Mucosa of rectum (tissue), 2 donors: ENCODE data around the gene NR2E1.
A peak's percentile ranks its signal among the peaks of the same experiment; 100 is the strongest.

Source experiments
- H3K27ac ChIP-seq, 2 donors: one replicate each; pipeline ENCODE4 v1.7.0; 2013; ENCODE audit warnings: inconsistent platforms in 2 of 2, low read depth in 2 of 2, low read length in 2 of 2
- H3K27me3 ChIP-seq, 2 donors: one replicate each; pipeline ENCODE4 v1.7.0; 2013; ENCODE audit warnings: low read length in 2 of 2; ENCODE audit not compliant: control insufficient read depth in 2 of 2, insufficient read depth in 2 of 2
- H3K36me3 ChIP-seq, 2 donors: one replicate each; pipeline ENCODE4 v1.7.0; 2013; ENCODE audit warnings: low read length in 2 of 2; ENCODE audit not compliant: control insufficient read depth in 2 of 2, insufficient read depth in 2 of 2
- H3K4me1 ChIP-seq, 2 donors: one replicate each; pipeline ENCODE4 v1.7.0; 2013; ENCODE audit warnings: low read length in 2 of 2, mild to moderate bottlenecking in 1 of 2; ENCODE audit not compliant: control insufficient read depth in 2 of 2, insufficient read depth in 2 of 2
- H3K4me3 ChIP-seq, 2 donors: one replicate each; pipeline ENCODE4 v1.7.0; 2013; ENCODE audit warnings: low read length in 2 of 2
- H3K9ac ChIP-seq, 2 donors: one replicate each; pipeline ENCODE4 v1.7.0; 2013; ENCODE audit warnings: low read length in 2 of 2, low read depth in 1 of 2, mild to moderate bottlenecking in 1 of 2
- H3K9me3 ChIP-seq, 2 donors: one replicate each; pipeline ENCODE4 v1.7.0; 2013; ENCODE audit warnings: low read length in 2 of 2; ENCODE audit not compliant: control insufficient read depth in 2 of 2
- donor health status: healthy.
- donor health status: Normal muscosa, but diverticular disease.

The NR2E1 gene

GRCh38 chr6:108164543-108164814 is 1.3 kb upstream of the NR2E1 start:
- Histone ChIP-seq H3K9ac (no peak overlapping the region), H3K4me3 (no peak overlapping the region), H3K36me3 (no peaks in the 10 kb centered on the region), H3K27me3 (peaks cover 94 to 98% of the 10 kb centered on the region in 2 donors), H3K9me3 (no peaks in the 10 kb centered on the region), H3K27ac (no peak overlapping the region), H3K4me1 (peaks cover 13 to 20% of the 10 kb centered on the region in 2 donors)

DNA sequence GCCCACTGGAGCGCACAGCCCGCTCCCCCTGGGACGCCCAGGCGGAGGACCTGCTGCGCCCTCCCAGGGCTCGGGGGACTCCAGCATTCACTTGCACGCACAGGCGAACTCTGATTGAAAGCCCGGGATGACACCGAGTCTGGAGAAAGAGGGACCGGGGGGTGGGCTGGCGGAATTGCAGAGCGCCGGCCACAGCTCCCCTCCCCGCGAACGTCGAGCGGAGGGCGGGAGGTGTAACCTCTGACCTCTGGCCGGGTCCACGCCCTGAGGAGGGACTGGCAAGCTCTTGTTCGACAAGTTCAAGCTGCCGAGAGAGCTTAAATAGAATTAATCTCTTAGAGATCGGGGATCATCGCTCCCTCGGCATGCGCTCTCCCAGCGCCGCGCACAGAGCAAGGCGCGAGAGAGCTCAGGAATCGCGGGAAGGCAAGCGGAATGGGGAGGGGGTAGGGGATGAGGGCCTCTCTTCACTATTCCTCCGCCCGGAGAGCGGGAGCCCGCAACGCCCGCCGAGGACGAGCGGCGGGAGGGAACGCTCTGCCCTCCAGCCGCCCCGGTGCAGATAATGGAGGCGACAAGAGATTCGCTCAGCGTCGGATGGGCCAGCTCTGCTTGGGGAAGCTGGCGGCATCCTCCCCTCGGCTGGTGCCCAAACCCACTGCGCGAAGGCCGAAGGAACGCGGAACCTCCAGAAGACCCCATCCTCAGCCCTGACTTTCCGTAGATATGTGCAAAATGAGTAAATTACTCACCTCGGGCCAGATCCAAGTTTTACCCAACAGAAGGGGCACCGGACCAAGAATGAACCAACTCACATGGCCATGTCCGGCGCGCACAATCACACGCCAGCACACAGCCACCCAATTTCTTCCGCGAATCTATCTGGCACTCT is 761 bp upstream of the NR2E1 start:
- H3K27me3 ChIP-seq = peaks cover 94 to 98% of the 10 kb centered on the region in 2 donors
- H3K9me3 ChIP-seq = no peaks in the 10 kb centered on the region
- H3K4me1 ChIP-seq = peaks cover 13 to 22% of the 10 kb centered on the region in 2 donors
- H3K4me3 ChIP-seq = no peak overlapping the region
- no peak overlapping the region for H3K9ac ChIP-seq
- no peak overlapping the region for H3K27ac ChIP-seq
- no peaks in the 10 kb centered on the region for H3K36me3 ChIP-seq

DNA sequence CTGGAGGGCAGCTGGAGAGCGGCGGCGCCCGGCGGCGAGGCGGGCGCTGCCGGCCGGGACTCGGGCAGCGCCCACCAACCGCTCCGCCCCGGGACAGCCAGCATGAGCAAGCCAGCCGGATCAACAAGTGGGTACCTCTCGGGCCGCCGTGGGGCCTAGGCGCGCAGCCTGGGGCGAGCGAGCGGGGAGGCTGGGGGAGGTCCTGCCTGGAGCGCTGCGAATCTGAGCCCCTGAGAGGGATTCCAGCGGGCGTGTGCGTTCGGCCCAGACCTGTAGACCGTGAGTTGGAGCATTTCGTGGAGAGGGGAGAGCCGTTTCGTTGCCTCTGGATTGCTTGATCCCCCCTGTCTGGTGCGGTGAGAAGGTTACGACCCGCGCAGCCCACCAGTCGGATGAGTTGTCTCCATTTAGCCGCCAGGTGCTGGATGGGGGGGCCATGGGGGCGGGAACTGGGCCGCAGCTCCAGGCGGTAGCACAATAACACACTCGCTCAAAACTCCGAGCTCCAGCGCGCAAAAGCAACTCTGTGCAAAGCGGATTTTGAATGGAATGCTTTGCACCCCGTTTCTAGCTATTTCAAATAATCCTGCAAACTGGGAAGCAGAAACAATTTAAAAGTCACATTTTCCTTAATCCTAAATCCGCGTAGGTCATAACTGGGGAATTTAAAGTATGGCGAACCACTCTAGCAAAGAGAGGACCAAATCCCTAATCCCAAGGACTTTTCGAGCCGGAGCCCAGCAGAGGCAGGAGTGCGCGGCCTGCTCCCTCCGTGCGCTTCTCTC is 1.0 kb downstream of the NR2E1 start:
- no peak overlapping the region for H3K4me3 ChIP-seq
- H3K4me1 ChIP-seq = peaks cover 13 to 22% of the 10 kb centered on the region in 2 donors
- no peaks in the 10 kb centered on the region for H3K36me3 ChIP-seq
- H3K27me3 ChIP-seq = peaks cover 90 to 97% of the 10 kb centered on the region in 2 donors
- H3K27ac ChIP-seq = no peak overlapping the region
- no peaks in the 10 kb centered on the region for H3K9me3 ChIP-seq
- no peak overlapping the region for H3K9ac ChIP-seq

- no peak overlapping the region for H3K9ac ChIP-seq
- H3K4me3 ChIP-seq = peak overlapping the region in 1 of 2 donors; percentile 35
- H3K9me3 ChIP-seq = no peaks in the 10 kb centered on the region
- no peaks in the 10 kb centered on the region for H3K36me3 ChIP-seq
- peaks cover 13 to 22% of the 10 kb centered on the region in 2 donors for H3K4me1 ChIP-seq
- H3K27me3 ChIP-seq = peaks cover 90 to 97% of the 10 kb centered on the region in 2 donors
- H3K27ac ChIP-seq = no peak overlapping the region
Measured at GRCh38 chr6:108167449-108168089, 1.7 kb downstream of the NR2E1 start.

GRCh38 chr6:108168090-108168463 is 2.3 kb downstream of the NR2E1 start:
- no peak overlapping the region for H3K27ac ChIP-seq
- H3K9ac ChIP-seq = no peak overlapping the region
- H3K4me1 ChIP-seq = peaks cover 13 to 22% of the 10 kb centered on the region in 2 donors

DNA sequence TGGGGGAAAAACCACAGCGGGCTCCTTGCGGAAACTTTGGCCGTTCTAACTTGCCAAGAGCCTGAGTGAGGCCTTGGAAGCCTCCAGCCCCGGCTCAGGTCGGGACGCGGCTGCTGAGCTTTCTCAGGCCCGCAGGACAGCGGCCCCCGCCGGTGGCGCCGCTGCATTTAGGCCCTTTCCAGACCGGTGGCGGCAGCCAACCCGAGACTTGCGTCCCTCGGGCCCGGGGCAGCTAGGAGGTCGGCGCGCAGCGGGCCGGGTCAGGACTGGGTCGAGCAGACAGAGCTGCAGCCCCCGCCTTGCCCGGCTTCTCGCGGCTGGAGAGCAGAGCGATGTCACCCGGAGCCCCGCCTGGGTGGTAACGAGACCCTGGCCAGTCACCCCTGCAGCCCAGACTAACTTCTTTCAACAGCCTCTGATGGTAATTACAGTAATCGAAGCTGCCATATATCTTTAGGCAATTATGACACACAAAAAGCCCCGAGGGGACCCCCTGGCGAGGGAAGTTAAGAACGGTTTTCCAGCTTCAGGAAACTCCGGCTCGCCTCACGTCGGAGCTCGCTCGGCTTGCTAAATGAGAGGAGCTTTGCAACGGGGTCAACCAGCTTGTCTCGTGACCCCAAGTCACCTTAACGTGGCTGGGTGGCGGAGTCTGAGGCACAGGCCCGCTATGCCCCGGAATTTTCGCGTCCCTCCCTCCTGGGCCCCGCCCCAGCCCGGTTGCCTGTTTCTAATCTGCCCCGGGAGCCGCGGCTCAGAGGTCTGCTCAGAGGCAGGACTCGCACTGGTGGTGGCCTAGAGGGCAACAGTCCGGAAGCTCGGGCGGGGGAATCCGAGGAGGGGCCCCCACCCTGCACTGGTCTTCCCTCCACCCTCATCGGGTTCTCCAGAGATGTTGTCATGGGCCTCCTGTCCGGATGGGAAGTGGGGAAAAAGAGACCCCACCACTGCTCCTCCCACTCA is 3.0 kb downstream of the NR2E1 start:
- Histone ChIP-seq H3K36me3 (no peaks in the 10 kb centered on the region), H3K9ac (no peak overlapping the region), H3K4me1 (peaks cover 13 to 22% of the 10 kb centered on the region in 2 donors), H3K27me3 (peaks cover 88 to 94% of the 10 kb centered on the region in 2 donors), H3K4me3 (peak overlapping the region; percentile 28 to 43), H3K27ac (no peak overlapping the region), H3K9me3 (no peaks in the 10 kb centered on the region)

More at GRCh38 chr6:108168090-108168463, 2.3 kb downstream of the NR2E1 start:
- Histone ChIP-seq H3K9me3 (no peaks in the 10 kb centered on the region), H3K27me3 (peaks cover 90 to 97% of the 10 kb centered on the region in 2 donors), H3K36me3 (no peaks in the 10 kb centered on the region), H3K4me3 (peak overlapping the region in 1 of 2 donors; percentile 43)

DNA sequence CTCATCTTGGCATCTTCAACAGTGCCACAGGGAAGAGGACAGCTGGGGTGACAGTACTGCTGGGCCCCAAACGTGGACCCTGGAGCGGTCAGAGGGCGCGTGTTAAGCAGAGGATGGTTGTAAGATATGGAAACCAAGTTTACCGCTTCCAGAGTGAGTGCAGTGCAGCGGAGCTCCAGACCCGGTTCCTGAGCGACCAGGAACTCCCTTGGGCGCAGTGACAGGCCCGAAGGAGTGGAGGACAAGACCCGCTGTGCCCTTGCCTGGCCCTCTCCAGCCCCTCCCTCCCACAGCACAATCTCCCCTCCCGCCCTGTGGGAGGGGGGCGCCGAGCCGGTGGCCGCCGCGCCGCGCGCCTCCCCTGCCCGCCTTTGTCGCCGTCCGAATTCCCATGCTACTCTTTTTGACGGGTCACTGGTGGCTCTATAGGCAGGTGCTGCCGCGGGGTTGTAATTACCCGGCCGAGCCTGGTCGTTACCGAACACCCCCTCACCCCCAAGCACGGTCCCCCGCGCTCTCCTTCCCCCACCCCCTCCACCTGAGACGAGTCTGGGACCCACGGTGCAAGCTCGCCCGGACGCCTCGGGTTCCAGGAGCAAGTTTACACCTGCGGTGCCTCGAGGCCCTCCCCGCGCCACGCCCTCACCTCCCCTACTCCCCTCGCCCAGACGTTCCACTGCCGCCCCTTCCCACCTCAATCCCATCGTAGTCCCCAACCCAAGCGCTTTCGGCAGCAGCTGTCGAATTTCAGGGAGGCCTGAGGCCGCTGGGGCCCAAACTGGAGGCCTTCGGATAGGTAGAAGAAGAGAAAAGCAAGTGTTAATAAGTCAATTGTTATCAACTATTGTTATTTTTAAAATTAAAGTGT is 3.9 kb downstream of the NR2E1 start:
- no peak overlapping the region for H3K4me3 ChIP-seq
- no peak overlapping the region for H3K27ac ChIP-seq
- no peak overlapping the region for H3K9ac ChIP-seq
- peaks cover 11 to 22% of the 10 kb centered on the region in 2 donors for H3K4me1 ChIP-seq
- H3K9me3 ChIP-seq = no peaks in the 10 kb centered on the region
- H3K36me3 ChIP-seq = no peaks in the 10 kb centered on the region
- H3K27me3 ChIP-seq = peaks cover 88 to 95% of the 10 kb centered on the region in 2 donors

DNA sequence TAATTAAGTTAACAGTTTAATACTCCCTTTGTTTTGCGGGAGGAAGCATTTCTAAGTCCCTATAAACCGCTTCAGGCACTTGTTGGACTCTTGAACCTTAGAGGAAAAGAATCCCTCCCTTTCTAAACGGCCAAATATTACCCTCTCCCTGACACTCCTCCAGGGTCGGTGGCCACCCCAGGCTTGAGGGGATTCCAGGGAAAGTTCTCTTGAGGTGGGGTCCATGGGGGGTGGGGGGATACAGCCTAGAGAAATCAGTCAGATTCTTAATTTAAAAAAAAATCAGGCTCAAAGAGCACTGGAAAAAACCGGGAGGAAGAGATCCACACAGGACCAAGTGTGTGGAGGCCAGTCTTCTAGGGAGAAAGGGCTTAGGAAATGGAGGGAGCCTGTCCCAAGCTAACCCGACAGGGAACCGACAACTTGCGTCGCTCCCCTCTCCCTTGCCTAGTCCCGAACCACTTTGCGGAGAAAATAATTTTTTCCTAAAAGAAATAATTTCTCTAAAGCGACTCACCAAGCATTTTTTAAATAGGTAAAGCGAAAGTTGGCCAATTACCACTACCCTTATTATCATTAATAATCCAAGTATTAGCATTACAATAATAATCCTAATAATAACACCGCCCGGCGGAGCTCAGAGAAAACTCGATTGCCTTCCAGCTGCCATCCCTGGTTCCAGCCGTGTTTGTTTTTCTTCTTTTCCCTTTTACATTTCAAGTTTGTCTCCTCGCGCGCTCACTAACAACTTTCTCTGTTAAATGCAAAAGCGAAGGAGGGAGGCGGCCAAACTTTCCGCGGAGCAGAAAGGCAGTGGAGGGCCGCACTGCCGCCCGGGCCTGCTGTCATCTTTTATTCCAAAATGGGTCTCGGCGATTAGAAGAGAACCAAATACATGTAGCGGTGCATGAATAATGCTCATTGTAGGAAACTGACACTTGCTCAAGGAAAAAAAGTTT is 4.8 kb downstream of the NR2E1 start:
- H3K4me3 ChIP-seq = no peak overlapping the region
- peaks cover 14 to 27% of the 10 kb centered on the region in 2 donors for H3K4me1 ChIP-seq
- H3K9ac ChIP-seq = no peak overlapping the region
- H3K27ac ChIP-seq = no peak overlapping the region
- H3K9me3 ChIP-seq = no peaks in the 10 kb centered on the region
- no peaks in the 10 kb centered on the region for H3K36me3 ChIP-seq
- H3K27me3 ChIP-seq = peaks cover 88 to 95% of the 10 kb centered on the region in 2 donors
